GM21717 (cell line): ENCODE results near the gene KCNRG.
"Not testable (repeated sequence)": the region's sequence is repeated elsewhere in the genome, so short reads cannot be mapped to it uniquely, and the experiment has no call there.

Experiments
- ATAC-seq: cut with Tn5 transposase; IDR thresholded peaks from one replicate; pipeline ENCODE4 v1.9.1; 2021; ENCODE audit warnings: mild to moderate bottlenecking, moderate library complexity; ENCODE audit not compliant: unreplicated experiment

Gene KCNRG, protein sequence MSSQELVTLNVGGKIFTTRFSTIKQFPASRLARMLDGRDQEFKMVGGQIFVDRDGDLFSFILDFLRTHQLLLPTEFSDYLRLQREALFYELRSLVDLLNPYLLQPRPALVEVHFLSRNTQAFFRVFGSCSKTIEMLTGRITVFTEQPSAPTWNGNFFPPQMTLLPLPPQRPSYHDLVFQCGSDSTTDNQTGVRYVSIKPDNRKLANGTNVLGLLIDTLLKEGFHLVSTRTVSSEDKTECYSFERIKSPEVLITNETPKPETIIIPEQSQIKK

DNA sequence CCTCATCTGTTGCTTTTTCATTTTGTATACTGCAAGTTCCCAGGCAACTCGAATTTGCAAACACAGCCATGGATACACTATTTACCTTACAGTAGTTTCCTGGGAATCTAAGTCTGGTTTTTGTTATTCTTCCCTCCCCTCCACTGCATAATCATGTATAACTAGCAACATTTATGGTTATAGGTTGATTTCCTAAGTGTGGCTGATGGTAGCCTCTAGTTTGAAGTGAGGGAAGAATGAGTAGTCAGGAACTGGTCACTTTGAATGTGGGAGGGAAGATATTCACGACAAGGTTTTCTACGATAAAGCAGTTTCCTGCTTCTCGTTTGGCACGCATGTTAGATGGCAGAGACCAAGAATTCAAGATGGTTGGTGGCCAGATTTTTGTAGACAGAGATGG is at the start of gene KCNRG:
Gene KCNRG (plus strand): TSS at position 187 of the 400 bp plus-strand sequence. CDS start 50 bp downstream, at position 237.
- no peak for ATAC-seq

DNA sequence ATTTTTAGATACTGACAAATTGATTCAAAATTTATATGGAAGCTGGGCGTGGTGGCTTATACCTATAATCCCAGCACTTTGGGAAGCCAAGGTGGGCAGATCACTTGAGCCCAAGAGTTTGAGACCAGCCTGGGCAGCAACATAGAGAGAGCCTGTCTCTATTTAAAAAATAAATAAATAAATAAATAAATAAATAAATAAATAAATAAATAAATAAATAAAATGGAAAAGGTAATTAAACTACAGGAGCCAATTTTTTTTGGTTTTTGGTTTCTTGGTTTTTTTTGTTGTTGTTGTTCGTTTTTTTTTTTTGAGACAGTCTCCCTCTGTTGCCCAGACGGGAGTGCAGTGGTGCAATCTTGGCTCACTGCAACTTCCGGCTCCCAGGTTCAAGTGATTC is 47.8 kb upstream of the KCNRG start:
- ATAC-seq = no peak

DNA sequence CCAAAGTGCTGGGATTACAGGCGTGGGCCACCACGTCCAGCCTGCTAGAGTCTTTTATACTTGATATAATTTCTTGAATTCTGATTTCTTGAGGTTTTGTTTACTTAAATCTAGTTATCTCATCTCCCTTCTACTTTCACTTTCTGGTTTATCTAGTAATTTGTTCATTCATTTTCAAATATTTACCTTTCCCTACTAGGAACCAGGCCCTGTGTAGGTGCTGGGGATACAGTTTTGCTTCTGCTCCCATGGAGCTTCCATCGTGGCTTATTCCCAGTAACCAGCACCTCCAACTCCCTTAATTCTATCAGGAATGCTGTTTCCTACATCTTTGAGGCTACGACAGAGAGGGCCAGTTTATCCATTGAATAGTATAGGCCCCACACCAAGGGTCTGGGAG is 42.5 kb upstream of the KCNRG start:
- no peak for ATAC-seq

DNA sequence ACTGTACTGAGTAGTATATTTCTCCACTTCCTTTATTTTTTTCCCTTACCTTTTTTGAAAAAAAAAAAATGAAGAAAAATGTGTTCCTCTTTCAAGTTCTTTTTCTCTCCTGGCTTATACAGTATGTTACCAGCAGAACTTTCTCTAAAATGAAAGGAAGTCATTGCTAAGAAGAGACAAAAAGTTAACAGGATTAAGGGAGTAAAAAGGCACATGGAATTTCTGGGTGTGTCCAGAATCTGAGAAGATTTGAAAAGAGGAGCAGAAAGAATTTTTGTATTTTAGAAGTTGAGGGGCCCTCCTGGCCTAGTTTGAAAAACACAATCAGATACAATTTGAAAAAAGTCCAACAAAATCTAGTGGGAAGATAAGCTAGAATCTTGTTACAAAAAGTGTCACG is 39.4 kb upstream of the KCNRG start:
- ATAC-seq = no peak

DNA sequence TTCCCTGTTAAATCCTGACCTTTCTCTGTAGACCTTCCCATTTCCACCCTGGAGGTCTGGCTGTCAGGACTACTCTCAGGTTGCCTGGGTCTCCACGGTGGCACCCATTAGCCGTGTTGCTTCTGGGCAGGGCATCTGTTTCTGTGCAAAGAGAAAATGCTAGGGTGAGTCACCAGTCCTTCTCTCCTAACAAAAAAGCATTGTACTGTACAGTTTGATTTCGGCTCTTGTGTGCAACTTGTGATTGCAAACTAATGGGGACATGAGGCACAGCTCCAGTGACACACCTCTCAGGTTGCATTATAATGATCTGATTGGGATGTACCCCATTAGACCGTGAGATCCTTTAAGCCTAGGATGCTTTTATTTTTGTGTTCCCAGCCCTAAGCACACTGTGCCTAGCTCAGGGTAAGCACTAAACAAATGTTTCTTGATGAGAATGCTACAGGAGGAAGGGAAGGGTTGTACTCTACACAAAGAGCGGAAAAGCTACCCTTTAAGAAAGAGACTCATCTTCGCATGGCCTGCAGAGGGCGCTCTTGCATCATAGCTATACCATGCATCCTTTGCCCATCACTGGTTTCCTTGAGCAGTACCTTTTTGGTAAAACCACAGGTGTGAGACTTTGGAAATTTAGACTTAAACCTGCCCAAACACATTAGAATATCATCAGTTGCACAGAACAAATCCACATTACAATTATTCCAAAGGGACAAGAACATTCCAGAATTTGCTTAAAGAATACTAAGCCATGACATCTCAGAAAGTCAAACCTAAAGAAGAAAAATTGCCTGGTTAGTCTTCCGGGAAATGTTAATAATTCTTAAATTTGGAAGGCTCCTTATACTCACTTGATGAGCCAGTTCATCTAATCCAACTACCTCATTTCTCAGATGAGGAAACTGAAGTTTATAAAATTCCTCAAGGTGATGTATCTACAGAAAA is 38.7 kb upstream of the KCNRG start:
- no peak for ATAC-seq

DNA sequence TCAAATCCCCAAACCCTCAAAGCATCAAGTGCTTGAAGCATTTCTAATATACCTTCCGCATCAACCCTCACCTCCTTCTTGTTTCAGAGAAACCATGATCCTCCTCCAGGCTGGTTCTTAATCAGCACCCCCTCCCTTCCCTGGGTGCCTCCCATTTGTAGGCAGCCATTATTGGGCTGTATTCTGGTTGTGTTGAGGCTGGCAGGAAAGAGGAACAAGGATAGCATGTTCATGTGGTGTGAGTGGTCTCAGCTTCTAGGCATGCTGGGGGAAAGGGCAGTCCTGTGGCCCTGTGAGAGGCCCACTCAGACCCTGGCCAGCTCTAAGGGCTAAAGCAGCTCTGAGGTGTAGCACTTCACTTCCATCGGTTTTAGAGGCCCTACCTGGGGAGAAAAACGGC is 37.3 kb upstream of the KCNRG start:
- no peak for ATAC-seq

DNA sequence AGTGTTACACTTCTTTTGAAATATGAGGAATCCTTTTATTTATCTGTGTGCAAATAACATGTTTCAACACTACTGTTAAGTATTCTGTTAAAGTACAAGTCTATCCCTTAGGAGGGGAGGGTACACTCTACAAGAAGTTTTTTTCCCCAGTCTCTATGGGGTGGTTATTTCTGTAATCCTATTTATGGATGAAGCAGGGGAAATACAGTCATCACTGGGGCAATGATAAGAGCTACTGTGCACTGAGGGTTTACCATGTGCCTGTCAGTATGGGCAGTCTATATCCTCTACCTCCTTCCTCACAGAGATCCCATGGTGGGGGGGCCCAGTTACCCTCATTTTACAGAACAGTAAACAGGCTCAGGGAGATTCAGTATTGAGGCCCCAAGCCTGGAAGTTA is 35.0 kb upstream of the KCNRG start:
- ATAC-seq = no peak

DNA sequence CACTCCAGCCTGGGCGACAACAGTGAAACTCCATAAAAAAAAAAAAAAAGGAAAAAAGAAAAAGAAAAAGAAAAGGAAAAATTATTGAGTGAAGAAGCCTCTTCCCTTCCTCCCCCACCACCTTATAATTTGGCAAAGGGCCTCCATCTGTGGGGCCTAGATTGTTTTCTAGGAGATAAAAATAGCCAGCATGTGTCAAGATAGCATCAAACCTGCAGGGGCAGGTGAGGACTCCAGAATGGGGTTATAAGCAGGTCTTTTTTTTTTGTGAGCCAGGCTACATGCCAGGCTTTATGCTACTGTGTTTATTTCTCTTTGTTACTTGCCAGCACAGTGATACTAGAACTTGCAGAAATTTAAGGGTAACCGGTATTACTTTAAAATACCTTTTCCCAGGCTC is 30.1 kb upstream of the KCNRG start:
- ATAC-seq = no peak

DNA sequence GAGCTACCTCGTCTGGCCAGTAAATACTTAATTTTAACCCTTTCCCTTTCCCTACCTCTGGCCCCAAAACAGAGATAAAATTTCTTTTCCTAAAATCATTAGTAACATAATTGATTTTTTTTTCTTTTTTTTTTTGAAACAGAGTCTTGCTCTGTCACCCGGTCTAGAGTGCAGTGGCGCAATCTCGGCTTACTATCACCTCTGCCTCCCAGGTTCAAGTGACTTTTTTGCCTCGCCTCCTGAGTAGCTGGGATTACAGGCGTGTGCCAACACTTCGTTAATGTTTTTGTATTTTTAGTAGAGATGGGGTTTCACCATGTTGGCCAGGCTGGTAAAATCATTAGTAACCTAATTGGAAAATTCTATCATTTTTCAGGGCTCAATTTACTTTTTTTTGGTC is 28.8 kb upstream of the KCNRG start:
- no peak for ATAC-seq

DNA sequence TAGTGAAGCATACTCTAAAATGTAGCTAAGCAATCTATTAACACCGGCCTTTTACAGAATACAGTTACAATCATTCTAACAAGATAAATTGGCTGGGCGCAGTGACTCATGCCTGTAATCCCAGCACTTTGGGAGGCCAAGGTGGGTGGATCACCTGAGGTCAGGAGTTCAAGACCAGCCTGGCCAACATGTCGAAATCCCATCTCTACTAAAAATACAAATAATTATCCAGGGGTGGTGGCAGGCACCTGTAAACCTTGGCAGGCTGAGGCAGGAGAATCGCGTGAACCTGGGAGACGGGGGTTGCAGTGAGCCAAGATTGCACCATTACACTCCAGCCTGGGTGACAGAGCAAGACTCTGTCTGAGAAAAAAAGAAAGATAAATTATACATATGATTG is 24.6 kb upstream of the KCNRG start:
- ATAC-seq = not testable (repeated sequence)

DNA sequence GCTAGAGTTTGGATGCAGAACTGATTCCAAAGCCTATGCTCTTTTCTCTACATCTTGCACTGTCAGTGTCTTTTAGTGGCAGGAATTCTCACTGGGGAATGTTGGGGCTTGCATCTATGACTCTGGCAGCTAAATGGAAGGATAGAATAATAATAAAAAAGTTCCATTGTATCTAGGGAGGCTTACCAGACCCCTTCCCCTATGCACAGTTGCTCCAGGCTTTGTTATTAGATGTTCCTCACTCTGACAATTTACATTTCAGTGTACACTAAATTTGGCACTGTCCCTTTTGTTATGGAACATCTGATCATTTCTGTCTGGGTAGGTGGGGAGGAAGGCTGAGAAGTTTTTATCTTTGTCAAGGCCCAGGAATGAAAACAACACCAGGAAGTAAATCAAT is 22.1 kb upstream of the KCNRG start:
- ATAC-seq = no peak

DNA sequence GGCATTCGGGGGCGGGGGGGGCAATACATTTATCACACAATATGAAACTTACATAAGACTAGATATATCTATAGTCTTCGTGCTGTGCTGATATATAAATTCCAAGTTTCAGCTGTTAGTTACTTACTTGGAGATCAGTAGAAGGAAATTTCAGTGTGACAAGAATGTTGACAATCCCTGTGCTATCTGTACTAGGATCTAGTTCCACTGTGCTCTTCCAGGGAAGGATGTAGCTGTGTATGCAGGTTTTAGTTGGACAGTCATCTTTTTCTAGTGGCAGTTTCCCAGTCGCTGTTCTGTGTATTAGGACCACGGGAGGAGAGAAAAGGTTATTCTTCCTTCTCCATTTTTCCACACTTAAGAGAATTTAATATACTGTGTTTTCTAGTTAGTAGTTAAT is 21.6 kb upstream of the KCNRG start:
- ATAC-seq = no peak

DNA sequence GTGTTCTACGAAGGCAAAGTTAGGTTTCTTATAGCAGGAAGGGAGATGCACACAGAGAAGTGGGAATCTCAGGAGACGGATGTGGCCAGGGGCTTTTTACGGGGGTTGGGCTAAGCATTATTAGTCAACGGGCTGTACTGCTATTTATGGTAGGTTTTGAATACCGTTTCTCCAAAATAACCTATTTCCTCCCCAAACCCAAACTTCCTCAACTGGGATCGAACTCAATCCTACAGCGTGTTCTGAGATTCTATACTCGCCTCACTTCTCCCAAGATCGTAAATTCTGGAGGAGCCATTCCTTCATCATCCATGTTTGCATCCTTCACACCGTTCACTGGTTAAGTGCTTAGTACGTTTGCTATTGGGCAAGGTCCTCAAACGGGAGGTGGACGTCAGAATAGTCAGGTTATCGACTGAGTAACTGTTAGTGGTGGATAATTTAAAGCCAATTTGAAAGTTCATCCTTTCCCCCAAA is 19.6 kb upstream of the KCNRG start:
- ATAC-seq = no peak

DNA sequence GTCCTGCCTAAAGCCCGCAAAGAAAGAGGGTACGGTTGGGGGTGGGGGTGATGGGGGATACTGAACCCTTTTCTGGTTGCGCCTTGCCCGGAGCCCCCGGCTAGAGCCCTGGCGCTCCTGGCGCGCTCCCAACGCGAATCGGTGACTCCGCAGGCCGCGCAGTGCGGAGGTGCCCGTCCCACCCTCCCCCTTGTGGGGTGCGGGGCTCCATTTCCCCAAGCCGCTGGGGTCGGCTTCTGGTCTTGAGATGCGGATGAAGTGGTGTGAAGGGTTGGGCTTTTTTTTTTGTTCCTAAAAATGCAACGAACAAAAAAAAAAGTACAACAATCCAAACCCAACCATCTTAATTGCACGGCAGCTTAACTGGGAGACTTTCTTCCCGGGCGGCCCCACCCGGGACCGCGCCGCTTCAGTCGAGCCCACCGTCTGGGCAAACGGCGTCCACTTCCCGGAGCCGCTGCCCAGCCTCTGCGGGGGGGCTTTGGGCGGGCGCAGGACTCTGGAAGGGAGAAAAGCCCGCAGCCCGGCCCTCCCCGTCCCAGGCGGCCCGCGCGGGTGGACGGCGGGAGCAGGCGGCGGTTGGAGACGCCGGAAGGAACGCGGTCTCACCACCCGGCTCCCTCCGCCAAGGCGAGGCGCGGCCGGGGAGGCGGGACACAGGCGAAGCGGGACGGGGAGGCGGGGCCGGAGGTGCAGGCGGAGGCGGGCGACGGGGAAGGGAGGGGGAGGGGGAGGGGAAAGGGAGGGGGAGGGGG is 18.9 kb upstream of the KCNRG start:
- peak; percentile 42 for ATAC-seq

DNA sequence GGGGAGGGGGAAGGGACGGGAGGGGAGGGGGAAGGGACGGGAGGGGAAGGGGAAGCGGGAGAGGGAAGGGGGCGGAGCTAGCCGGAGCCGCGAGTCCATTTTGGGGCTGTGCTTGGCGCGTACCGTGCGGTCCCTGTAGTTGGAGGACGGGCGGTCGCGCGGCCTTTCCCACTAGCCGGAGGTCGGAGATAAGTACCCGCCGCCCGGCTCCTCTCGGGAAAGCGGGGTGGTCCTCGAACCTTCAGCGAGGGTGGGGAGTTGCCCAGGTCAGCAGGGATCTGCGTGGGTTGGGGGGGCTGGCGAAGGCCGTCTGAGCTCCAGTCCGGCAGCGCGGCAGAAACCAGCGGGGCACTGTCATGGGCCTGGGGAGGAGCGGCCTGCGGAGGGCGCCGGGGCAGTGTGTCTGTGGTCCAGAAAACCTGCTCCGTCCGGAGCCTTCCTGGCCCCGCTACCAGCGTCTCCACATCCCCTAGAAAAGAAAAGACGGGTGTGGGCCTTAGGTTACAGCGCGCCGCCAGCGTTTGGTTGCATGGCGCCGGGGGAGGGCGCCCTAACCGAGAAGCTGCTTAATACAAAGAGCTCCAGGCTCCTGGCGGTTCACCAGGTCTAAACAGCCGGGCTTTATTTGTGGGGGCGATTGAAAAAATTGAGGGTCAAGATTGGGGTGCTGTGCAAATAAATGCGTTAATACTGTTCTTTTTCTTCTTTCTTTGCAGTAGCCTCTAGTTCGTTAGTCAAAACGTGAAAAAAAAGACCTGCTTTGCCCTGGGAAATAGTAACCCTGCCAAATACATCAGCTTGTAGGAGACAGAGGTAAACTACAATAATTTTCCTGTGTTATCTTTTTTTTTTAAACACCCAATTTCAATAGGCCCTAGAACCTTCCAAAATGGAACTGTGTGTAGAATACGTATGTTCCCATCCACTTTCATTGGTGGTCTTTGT is 18.0 kb upstream of the KCNRG start, which contains the start of gene TRIM13:
Gene TRIM13 (plus strand): TSS at position 92 of the 945 bp plus-strand sequence. CDS start 14,899 bp downstream, outside the sequence.
- ATAC-seq = peak; percentile 81

DNA sequence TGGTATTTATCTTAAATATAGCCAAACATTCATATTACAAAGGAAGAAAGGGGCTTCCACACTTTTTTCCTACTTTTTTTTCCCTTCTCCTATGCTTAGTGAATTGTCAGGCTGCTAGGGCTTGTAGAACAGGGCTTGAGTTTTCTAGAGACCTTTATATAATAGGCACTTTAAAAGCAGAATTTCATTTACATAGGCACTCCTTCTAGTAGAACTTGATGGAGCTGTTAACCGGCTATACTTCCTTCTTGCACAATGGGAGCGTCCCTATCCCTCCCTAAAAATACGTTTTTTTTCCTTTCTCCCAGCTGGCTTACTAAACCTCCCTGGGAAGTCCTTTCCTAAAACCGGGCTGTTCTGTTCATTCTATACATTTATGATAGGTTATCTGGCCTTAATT is 17.3 kb upstream of the KCNRG start:
- ATAC-seq = no peak

DNA sequence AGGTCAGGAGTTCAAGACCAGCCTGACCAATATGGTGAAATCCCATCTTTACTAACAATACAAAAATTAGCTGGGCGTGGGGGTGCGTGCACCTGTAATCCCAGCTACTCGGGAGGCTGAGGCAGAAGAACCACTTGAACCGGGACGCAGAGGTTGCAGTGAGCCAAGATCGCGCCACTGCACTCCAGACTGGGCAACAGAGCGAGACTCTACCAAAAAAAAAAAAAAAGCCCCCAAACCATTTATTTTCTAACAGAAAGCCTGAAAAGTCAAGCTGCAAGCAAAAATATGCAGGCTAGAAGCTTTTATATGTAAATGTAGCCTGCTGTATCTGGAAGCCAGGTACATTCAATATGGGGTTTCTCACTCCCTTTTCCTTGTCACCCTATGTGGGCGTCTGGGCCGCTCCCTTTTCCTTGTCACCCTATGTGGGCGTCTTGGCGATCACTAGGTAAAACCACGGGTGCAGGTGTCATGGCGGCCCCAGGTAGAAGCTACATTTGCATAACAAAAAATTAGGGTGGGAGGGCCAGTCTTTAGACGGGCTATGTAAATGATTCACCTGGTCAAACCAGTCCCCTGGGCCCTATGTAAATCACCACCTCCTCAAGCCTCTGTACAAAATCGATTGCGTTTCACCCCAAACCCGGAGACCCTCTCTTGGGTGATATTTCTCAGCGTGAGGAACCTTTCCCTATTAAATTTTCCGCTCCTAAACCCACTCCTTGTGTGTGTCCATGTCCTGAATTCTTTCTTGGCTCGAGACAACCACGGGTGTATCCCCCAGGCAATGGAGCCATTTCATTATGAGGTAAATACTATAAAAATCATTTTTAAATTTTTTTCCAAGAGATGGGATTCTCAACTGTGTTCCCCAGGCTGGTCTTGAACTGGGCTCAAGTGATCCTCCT is 16.3 kb upstream of the KCNRG start:
- no peak for ATAC-seq

DNA sequence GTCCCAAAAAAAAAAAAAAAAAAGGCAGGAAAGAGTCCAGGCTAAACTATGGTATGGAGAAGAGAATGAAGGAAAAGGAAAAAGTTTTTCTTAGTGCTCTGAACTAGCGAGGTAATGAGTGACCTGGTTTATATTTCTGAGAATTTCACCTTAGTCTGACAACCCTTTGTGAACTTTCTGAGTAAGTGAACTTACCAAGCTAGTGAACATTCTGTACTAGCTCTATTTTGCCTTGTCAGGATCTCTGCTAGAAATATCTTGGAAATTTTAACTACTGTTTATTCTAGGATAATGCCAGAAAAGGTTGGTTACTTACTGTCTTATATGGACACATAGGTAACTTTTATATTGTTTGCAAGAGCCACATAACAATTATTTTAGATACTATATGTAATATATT is 14.0 kb upstream of the KCNRG start:
- ATAC-seq = no peak
